GM12875 (cell line): Measurements from ENCODE around the gene MKRN2OS.

Source experiments
- H3K4me3 ChIP-seq: one replicate; pipeline ENCODE4 v1.5.1; 2011; ENCODE audit warnings: low read depth, low read length, control low read depth
- TF ChIP-seq, protein P1 (sequence below): IDR thresholded peaks from 2 replicates; pipeline ENCODE4 v1.5.1; 2011; ENCODE audit warnings: low read depth, mild to moderate bottlenecking, control low read depth, inconsistent platforms, low read length, moderate library complexity, borderline replicate concordance; ENCODE audit not compliant: insufficient read depth

The MKRN2OS gene

GRCh38 chr3:12489832-12490231, 55.5 kb downstream of the MKRN2OS start:
- H3K4me3 ChIP-seq: no peak overlapping the region

More at GRCh38 chr3:12489832-12490231, 55.5 kb downstream of the MKRN2OS start:
- TF ChIP-seq, protein P1, sequence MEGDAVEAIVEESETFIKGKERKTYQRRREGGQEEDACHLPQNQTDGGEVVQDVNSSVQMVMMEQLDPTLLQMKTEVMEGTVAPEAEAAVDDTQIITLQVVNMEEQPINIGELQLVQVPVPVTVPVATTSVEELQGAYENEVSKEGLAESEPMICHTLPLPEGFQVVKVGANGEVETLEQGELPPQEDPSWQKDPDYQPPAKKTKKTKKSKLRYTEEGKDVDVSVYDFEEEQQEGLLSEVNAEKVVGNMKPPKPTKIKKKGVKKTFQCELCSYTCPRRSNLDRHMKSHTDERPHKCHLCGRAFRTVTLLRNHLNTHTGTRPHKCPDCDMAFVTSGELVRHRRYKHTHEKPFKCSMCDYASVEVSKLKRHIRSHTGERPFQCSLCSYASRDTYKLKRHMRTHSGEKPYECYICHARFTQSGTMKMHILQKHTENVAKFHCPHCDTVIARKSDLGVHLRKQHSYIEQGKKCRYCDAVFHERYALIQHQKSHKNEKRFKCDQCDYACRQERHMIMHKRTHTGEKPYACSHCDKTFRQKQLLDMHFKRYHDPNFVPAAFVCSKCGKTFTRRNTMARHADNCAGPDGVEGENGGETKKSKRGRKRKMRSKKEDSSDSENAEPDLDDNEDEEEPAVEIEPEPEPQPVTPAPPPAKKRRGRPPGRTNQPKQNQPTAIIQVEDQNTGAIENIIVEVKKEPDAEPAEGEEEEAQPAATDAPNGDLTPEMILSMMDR: no peak
